HG03565 (cell line): Measurements from ENCODE around the gene MAL.
"Not testable (repeated sequence)": the region's sequence is repeated elsewhere in the genome, so short reads cannot be mapped to it uniquely, and the experiment has no call there.

Experiments used
- ATAC-seq: cut with Tn5 transposase; IDR thresholded peaks from one replicate; pipeline ENCODE4 v1.9.1; 2021; ENCODE audit warnings: mild to moderate bottlenecking, moderate library complexity; ENCODE audit not compliant: unreplicated experiment

The MAL gene

DNA sequence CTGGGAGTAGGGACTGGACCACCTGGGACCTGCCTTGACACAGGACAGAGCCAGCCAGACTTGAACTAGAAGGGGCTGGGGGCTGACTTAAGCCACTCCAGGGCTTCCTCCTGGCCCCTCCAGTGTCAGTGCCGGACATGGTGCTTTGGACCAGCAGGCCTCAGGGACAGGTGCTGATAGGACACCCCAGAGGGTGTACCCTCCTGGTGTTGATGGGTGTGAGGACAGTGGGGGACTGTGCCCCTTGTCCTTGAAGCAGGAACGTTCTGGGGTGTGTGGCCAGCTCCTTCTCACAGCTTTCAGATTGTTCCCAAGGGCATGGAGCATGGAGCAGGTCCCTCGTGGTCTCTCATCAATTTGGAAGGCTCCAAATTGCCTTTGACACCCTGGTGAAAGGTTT is 6.8 kb downstream of the MAL start:
- ATAC-seq = no peak

DNA sequence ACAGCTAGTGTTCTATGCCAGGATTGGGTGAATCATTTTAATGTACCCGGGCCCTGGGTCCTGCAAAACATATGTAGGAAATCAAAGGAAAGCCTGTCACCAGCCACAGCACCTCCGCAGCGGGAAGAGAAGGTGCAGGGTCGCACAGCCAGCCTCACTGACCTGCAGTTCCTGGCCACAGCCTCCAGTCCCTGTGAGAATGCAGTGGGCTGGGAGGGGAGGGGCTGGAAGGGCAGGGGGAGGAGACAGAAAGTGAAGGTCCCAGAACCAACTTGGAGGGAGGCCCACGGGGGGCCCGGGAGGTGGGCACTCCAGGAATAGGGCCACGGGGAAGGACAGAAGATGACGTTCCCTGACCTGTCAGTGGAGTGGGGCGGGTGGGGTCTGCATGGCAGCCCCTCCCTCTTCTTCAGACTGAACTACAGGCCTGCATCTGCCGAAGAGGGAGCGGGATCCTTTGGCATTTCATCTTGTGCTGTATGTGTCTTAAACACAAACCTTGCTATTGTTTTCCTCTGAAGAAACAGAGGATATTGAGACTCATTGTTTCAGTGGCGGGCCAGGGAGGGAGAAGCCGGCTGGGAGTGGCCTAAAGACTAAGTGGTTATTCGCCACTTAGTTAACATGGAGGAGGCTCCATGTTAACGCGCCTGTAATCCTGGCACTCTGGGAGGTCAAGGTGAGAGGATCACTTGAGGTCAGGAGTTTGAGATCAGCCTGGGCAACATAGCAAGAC is 7.5 kb downstream of the MAL start:
- ATAC-seq = no peak

DNA sequence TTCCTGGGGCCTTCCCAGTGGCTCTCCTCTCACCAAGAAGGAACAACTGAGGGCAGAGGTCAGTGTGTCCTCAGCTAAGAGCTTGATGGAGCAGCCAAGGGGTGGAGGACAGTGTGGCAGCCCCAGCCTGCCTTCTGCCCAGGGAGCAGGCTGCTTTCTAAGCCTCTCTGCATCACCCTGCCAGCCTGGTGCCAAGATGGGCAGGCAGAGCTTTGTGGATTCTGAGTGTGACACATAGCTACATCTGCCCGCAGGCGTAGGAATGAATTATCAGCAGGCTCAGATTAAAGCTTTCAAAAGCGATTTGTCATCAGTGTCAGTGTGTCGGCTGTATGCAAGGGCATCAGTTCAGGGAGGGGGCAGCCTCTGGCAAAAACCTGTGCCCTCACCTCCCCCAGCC is 8.7 kb downstream of the MAL start:
- ATAC-seq = no peak

DNA sequence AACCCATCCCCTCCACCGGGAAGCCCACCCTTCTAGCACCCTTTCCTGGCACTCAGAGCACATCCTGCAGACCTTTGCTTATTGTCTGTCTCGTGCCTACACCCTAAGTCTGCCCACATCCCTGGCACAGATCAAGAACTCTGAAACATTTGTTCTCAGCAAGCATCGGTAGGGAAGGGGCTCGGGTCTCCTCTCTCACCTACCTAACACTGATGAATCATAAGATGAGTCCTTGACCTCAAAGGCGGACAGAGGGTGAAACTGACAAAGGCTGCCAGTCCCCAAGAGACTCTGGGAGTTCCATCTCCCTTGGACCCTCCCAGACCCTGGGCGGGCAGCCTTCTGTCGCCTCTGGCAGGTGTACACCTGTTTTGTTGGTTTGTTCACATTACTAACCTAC is 9.3 kb downstream of the MAL start:
- ATAC-seq = no peak

DNA sequence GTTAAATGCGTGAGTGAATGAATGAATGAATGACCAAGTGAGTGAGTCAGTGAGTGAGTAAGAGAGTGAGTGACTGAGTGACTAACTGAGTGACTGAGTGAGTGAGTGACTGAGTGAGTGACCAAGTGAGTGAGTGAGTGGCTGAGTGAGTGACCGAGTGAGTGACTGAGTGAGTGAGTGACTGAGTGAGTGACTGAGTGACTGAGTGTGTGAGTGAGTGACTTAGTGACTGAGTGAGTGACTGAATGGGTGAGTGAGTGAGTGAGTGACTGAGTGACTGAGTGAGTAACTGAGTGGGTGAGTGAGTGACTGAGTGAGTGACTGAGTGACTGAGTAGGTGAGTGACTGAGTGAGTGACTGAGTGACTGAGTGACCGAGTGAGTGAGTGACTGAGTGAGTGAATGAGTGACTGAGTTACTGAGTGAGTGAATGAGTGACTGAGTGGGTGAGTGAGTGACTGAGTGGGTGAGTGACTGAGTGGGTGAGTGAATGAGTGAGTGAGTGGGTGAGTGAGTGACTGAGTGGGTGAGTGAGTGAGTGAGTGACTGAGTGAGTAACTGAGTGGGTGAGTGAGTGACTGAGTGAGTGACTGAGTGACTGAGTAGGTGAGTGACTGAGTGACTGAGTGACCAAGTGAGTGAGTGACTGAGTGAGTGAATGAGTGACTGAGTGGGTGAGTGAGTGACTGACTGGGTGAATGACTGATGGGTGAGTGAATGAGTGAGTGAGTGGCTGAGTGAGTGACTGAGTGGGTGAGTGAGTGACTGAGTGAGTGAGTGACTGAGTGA is 11.3 kb downstream of the MAL start:
- ATAC-seq = no peak

DNA sequence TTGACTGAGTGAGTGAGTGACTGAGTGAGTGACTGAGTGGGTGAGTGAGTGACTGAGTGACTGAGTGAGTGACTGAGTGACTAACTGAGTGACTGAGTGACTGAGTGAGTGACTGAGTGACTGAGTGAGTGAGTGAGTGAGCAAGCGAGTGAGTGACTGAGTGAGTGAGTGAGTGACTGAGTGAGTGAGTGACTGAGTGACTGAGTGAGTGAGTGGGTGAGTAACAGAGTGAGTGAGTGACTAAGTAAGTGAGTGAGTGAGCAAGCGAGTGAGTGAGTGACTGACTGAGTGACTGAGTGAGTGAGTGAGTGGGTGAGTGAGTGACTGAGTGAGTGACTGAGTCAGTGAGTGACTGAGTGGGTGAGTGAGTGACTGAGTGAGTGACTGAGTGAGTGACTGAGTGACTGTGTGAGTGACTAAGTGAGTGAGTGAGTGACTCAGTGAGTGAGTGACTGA is 11.9 kb downstream of the MAL start:
- ATAC-seq = no peak

DNA sequence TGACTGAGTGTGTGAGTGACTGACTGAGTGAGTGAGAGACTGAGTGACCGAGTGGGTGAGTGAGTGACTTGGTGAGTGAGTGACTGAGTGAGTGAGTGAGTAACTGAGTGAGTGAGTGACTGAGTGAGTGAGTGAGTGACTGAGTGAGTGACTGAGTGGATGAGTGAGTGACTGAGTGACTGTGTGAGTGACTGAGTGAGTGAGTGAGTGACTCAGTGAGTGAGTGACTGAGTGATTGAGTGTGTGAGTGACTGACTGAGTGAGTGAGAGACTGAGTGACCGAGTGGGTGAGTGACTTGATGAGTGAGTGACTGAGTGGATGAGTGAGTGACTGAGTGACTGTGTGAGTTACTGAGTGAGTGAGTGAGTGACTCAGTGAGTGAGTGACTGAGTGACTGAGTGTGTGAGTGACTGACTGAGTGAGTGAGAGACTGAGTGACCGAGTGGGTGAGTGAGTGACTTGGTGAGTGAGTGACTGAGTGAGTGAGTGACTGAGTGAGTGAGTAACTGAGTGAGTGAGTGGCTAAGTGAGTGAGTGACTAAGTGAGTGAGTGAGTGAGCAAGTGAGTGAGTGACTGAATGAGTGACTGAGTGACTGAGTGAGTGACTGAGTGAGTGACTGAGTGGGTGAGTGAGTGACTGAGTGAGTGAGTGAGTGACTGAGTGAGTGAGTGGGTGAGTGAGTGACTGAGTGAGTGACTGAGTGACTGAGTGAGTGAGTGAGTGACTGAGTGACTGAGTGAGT is 12.5 kb downstream of the MAL start:
- ATAC-seq = not testable (repeated sequence)

DNA sequence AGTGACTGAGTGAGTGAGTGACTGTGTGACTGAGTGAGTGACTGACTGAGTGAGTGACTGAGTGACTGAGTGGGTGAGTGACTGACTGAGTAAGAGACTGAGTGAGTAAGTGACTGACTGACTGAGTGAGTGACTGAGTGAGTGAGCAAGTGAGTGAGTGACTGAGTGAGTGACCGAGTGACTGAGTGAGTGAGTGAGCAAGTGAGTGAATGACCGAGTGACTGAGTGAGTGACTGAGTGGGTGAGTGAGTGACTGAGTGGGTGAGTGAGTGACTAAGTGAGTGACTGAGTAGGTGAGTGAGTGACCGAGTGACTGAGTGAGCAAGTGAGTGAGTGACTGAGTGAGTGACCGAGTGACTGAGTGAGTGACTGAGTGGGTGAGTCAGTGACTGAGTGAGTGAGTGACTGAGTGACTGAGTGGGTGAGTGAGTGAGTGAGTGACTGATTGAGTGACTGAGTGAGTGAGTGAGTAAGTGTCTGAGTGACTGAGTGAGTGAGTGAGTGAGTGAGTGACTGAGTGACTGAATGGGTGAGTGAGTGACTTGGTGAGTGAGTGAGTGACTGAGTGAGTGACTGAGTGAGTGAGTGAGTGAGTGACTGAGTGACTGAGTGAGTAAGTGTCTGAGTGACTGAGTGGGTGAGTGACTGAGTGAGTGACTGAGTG is 13.3 kb downstream of the MAL start:
- ATAC-seq = no peak

DNA sequence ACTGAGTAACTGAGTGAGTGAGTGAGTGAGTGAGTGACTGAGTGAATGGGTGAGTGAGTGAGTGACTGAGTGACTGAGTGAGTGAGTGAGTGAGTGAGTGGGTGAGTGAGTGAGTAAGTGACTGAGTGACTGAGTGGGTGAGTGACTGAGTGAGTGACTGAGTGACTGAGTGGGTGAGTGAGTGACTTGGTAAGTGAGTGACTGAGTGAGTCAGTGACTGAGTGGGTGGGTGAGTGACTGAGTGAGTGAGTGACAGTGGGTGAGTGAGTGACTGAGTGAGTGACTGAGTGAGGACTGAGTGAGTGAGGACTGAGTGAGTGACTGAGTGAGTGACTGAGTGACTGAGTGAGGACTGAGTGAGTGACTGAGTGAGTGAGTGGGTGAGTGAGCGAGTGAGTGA is 13.9 kb downstream of the MAL start:
- no peak for ATAC-seq

DNA sequence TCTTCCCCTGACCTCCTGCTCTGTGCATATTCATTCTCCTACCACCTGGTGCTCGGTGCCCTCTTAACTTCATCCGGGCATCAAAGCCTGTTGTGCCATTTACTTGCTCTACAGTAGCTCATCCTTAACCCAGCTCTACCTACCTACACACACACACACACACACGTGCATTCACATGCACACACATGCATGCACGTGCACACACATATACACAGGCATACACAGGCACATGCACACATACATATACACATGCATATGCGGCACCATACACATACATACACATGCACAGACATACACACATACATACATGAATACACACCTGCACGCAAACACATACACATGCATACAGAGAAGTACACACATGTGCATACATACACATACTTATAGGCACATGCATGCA is 14.5 kb downstream of the MAL start:
- no peak for ATAC-seq

DNA sequence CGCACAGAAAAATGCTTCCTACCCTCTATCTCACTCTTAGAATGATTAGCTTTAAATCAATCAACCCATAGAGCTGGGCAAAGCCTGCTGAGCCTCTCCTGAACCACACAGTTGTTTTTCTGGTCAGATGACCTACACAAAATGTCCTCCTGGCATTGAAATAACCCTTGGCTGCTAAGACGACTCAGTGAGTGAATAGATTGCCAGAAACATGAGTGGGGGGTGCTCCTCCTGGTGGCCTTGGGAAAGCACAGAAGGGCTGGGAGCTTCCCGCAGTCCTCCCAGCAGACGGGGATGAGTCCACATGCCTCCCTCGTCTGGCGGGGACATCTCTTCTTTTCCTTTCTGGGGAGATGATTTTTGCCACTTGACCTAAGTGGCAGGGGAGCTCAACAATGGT is 14.9 kb downstream of the MAL start:
- no peak for ATAC-seq

DNA sequence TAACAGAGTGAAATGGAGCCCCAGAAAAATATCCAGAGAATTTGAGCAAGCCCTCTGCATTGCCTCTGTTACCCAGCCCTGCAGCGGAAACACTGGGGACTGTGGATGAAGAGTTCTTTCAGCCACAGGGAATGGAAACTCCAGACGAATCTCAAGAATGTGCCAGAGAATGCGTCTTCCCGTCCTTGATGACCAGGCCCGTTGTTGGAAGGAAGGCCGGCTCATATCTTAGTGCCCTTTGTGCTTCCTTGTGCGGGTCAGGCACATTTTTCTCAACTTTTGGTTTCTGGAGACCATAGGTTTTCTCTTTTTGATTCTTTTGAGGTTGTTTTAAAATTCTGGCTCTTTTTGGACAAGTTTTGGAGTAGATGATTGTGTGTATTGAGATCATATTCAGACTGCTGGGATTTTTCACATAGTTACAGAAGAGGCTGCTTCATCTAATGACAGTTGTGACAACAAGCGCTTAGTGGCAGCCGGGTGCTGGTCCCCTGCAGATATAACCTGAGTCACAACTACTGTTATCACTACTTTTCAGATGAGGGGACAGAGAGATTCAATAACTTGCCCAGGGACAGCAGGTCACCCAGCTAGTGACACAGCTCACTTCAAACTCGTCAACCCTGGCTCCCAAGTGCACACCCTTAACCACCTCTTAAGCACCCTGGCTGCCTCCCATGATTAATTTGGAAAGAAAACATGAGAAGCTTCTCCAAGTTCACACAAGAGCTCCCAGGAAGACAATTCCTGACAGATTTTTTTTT is 15.7 kb downstream of the MAL start:
- ATAC-seq = no peak

DNA sequence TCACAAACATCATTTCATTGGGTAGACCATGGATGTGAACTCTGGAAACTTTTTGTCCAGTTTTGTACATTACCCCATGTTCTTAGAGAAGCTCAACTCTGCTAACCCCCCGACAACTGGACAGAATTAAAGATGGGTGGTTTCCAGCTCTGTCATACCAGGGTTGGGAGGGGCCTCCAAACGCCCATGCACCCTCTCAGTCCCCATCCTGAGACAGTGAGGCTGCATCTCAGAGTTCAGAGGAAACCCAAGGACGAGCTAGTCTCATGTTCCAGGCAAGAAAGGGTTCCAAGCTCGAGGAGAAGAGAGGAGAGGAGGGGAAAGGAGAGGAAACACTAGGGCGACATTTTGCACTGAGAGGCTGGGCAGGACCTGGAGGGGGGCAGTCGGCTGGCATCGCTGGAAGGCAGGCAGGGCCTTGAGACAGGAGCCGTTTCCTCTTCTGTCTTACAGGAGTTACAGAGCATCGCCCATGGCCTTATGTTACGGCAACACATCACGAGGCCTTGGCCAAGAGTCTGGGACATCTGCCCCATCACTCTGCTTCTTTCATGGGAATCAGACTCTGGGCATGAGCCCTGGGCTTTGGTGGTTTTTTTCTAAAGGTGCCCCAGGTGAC is 16.4 kb downstream of the MAL start:
- ATAC-seq = no peak

DNA sequence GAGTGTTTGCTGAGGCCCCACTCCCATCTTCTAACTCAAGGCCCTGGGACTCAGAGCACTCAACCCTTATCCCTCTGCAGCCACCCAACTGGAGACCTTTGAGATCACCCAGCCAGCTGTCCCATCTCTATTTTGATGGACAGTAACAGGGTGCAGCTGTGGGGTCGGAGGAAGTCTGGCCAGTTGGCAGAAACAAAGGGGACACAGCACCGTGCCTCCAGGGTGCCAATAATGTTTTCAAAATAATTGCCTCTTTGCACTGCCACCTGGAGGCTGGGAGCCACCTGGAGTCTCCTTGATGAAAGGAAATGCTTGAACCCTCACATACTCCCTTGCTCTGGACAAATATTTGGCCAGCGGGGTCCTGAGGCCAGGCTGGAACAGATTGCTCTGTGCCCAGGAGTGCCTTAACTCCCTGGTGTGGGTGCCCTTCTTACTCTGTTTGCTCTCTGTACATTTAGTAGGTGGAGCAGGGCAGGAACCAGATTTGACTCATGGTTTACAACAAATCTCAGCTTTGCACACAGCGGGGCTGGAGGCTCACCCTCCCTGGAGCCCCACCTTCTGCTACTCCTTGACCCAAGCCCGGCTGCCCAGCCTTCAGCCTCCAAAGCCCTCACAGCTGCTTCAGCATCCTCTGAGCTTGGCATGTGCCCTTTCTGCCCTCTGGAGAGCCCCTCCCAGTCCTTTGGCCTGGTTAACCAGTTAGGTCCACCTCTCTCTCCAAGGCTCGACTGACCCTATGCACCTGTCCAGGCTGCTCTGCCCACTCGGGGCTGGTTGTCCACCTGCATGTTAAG is 17.2 kb downstream of the MAL start:
- peak; percentile 14 for ATAC-seq

DNA sequence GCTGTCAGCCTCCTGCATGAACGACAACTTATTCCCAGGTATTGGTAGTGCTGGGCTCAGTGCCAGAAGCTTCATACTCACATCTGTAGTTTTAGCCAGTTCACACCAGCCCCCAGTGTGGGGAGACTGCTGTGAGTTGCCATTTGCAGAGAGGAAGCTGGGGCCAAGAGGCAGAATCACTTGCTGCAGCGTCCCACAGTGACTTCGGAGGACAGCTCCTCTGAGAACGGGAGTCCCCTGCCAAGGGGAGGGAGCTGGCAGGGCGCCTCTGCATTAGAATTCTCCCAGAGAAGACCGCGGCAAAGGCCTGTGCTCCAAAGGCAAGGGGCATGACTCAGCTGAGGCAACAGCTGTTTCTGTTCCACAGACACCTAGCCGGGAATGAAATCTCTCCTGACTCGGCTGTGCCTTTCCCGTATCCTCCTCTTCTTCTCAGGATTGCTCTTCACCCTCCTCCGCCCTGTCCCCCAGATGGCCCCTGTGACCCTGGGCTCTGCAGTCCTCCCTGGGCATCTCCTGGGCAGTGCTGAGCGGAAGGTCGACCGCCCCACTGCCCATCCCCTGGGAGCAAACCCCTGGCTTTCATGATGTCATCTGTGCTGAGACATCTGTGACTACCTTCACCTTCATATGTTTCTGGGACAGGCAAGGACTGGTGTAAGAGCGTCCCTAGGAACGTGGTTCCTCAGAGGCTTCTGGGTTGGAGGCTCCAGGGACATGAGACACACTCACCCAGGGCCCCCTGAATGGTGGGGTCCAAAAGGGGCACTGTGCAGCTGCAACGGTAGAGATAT is 18.0 kb downstream of the MAL start:
- peak; percentile 37 for ATAC-seq

DNA sequence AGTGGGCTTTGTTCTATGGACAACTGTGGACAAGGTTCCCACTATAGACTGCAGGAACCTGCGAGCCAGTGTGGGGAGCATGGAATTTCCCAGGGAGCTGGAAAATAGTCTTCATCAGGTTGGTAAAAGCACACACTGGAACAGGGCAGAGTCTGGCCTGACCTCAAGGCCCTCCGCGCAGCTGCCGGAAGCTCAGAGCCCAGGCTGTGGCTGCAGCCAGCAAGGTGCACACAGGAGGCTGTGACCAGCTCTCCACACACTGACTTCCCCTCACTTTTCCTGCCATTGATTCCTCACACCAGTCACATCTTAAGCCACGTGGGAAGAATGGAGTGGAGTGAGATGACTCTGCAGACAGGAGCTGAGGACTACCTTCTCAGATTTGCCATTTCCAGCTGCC is 19.1 kb downstream of the MAL start:
- ATAC-seq = no peak

DNA sequence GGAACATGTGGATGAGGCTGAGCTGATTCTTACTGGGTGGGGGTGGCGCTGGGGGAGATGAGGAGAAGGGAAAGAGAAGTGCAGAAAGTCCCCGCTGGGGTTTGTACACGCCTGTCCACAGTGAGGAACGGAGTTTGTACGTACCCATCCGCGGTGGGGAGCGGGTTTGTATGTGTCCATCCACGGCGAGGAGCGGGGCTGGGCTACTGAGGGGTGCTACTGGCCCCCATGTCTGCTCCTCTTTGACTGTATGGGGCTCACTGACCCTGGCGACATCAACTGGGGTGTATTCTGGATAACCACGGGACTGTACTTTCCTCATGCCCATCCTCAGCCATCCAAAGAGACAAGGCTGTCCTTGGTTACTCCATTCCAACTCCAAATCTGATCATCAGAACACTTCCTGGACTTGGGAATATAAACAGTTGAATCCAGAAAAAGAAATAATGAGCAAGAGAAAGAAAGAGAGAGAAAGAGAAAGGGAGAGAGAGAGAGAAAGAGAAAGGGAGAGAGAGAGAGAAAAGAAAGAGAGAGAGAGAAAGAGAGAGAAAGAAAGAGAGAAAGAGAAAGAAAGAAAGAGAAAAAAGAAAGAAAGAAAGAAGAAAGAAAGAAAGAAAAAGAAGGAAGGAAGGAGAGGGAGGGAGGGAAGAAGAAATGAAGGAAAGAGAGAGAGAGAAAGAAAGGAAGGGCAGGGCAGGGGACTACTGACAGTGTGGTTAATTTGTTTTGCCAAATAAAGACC is 21.0 kb downstream of the MAL start:
- no peak for ATAC-seq
